ENCODE results near the gene NLGN3. TPM values are rescaled to one million over a fixed set of nuclear protein-coding genes. Genes with fewer than 3 reads are reported as not detected.

NLGN3 gene
- total and polyA plus RNA-seq, 2 donors (not counting 3 experiments of a cell fraction or from before 2014, with no cell fraction given), result 0.37 to 0.40 TPM

GRCh38 chrX:71174795-71175194, 30.2 kb downstream of the NLGN3 start:
- CTCF ChIA-PET, result no interaction called here
- POLR2A ChIA-PET, result no interaction called here
- intact Hi-C loops (cut with micrococcal nuclease), result no loop called here

More at GRCh38 chrX:71174795-71175194, 30.2 kb downstream of the NLGN3 start:
- TF ChIP-seq POLR2AphosphoS5 (IDR thresholded peaks at IDR 0.05; ENCODE audit: insufficient read depth, low read depth, low read length) (no peak), JUN (IDR thresholded peaks at IDR 0.05; ENCODE audit: borderline replicate concordance, insufficient read depth, insufficient read length, low read depth) (no peak), FOS (IDR thresholded peaks at IDR 0.05; ENCODE audit: borderline replicate concordance, insufficient read depth, low read length) (no peak), CTCF (IDR thresholded peaks at IDR 0.05; ENCODE audit: extremely low read depth in 1 of 2, insufficient read depth in 1 of 2, low read depth in 1 of 2, low read length in 2 of 2) (no peak), POLR2A (IDR thresholded peaks at IDR 0.05; ENCODE audit: low read depth, low read length) (no peak), GATA2 (IDR thresholded peaks at IDR 0.05; ENCODE audit: insufficient read depth, insufficient read length, low read depth, low read length) (no peak)
- H3K9ac ChIP-seq (replicated peaks; ENCODE audit: extremely low read depth, insufficient read depth, low read length), result no peak overlapping the region
- DNase-seq (ENCODE audit: low read depth, low spot score) (no peak), FAIRE-seq (peak; percentile 12)
- no peaks in the 10 kb centered on the region for H3K9me1 ChIP-seq (replicated peaks; ENCODE audit: control insufficient read depth, extremely low read depth, insufficient read depth, low read length)
- no peaks in the 10 kb centered on the region for H3K36me3 ChIP-seq (ENCODE audit: control insufficient read depth in 2 of 2, extremely low read depth in 1 of 2, insufficient read depth in 2 of 2, low read length in 2 of 2)
- H3K79me2 ChIP-seq (ENCODE audit: control insufficient read depth, insufficient read depth, low read length), result no peaks in the 10 kb centered on the region
- no peaks in the 10 kb centered on the region for H3K4me1 ChIP-seq (ENCODE audit: control insufficient read depth, extremely low read depth, insufficient read depth, low read length)
- H2AFZ ChIP-seq (ENCODE audit: low read depth, low read length), result no peak overlapping the region
- H4K20me1 ChIP-seq (replicated peaks; ENCODE audit: control insufficient read depth, extremely low read depth, insufficient read depth, low read length), result no peaks in the 10 kb centered on the region
- dilution Hi-C loops (cut with MboI; ENCODE audit: extremely low pct_ligation_motif_present, low sequenced_read_pairs), result no loop called here
- no TSS peak for BruUV-seq (replicated peaks)
- no peaks in the 10 kb centered on the region for H3K27me3 ChIP-seq (ENCODE audit: control insufficient read depth in 2 of 2, insufficient read depth in 2 of 2, low read length in 2 of 2)
- H3K27ac ChIP-seq (ENCODE audit: insufficient read depth, low read depth, low read length), result no peak overlapping the region
- no peak overlapping the region for H3K4me3 ChIP-seq (replicated peaks in 1 of 3; ENCODE audit: insufficient read depth in 1 of 3, low read depth in 1 of 3, low read length in 3 of 3)
- no peak overlapping the region for H3K4me2 ChIP-seq (ENCODE audit: insufficient read depth, low read length)
- H3K9me3 ChIP-seq (replicated peaks; ENCODE audit: control insufficient read depth, insufficient read depth, low read length), result no peaks in the 10 kb centered on the region
